Measurements from ENCODE around the gene MAST4. TPM values are rescaled to one million over a fixed set of nuclear protein-coding genes. Genes with fewer than 3 reads are reported as not detected.

The MAST4 gene
- total RNA-seq, 4 donors from 2014 or later: 8.2 to 203 (median 35.5) TPM

- no peak for TF ChIP-seq CTCF (IDR thresholded peaks at IDR 0.05)
- no peak for TF ChIP-seq POLR2A (IDR thresholded peaks at IDR 0.05)
- intact Hi-C loops (cut with DNase I; ENCODE audit: low total_unique reads): no loop called here
- Histone ChIP-seq H3K27ac (peak overlapping the region; percentile 47 to 60), H3K4me1 (peaks cover 0 to 4% of the 10 kb centered on the region in 2 donors), H3K27me3 (no peaks in the 10 kb centered on the region), H3K4me3 (no peak overlapping the region), H3K36me3 (no peaks in the 10 kb centered on the region), H3K9me3 (no peaks in the 10 kb centered on the region)
- no peak for DNase-seq
Measured at GRCh38 chr5:67192719-67193438, 596.7 kb downstream of the MAST4 start.

- intact Hi-C loops (cut with DNase I; ENCODE audit: low total_unique reads): no loop called here
- no peak for DNase-seq
- Histone ChIP-seq H3K36me3 (no peaks in the 10 kb centered on the region), H3K4me1 (peaks cover 0 to 4% of the 10 kb centered on the region in 2 donors), H3K27ac (peak overlapping the region; percentile 47 to 60), H3K27me3 (no peaks in the 10 kb centered on the region), H3K9me3 (no peaks in the 10 kb centered on the region), H3K4me3 (no peak overlapping the region)
- no peak for TF ChIP-seq POLR2A (IDR thresholded peaks at IDR 0.05)
- no peak for TF ChIP-seq CTCF (IDR thresholded peaks at IDR 0.05)
Measured at GRCh38 chr5:67193439-67193807, 597.2 kb downstream of the MAST4 start.

DNA sequence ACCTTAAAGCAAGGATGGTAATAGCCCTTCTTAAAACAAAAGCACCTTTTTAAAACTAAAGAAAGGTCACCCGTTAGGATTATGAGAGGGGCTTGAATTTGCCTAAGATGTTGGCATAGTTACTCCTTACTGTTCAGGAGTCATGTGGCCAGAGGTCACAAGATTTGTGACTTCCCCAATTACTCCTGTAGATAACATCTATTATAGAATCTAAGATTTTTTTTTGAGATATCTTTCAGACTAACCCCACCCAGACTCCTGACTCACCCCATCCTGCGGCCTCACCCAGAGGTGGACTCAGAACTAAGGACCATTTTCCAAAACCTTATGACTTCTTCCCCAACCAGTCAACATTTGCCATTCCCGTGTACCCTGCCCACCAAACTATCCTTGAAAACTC, 598.0 kb downstream of the MAST4 start:
- intact Hi-C loops (cut with DNase I; ENCODE audit: low total_unique reads): no loop called here
- Histone ChIP-seq H3K4me1 (peaks cover 0 to 4% of the 10 kb centered on the region in 2 donors), H3K27me3 (no peaks in the 10 kb centered on the region), H3K9me3 (no peaks in the 10 kb centered on the region), H3K4me3 (no peak overlapping the region), H3K36me3 (no peaks in the 10 kb centered on the region), H3K27ac (no peak overlapping the region)
- no peak for TF ChIP-seq CTCF (IDR thresholded peaks at IDR 0.05)
- TF ChIP-seq POLR2A (IDR thresholded peaks at IDR 0.05): no peak
- no peak for DNase-seq

DNA sequence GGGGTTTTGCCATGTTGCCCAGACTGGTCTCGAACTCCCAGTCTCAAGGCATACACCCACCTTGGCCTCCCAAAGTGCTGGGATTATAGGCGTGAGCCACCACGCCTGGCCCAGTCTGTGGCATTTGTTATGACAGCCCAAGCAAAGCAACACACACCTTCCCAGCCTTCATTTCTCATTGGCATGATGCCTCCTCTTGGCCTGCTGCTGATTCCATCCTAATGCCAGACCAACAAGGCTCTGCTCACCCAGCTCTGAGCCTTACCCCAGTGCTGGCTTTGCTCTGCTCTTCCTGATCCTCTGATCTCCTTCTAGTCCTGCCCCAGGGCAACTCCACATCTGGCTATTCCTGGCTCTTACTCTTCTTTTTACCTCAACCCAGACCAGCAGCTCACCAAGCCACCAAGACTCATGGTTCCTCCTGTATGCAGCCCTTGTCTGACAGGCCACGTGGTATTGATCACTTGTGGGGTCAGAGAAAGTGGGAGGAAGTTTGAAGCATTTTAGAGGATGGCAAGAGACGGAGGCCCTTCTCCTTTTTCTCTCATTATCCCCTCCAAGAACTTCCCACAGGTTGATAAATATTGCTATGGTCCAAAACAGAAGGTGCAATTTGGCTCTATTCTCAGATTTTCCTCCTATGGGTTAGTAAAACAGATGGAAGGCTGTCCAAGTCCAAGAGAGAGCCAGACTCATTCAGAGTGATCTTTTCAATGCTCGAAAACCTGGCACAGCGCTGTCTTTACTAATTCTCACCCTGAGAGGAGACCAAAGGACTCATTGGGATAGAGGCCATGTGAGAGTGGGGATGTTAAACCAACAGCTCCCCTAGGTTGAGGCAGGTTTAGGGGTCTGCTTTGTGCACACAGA, 599.4 kb downstream of the MAST4 start:
- H3K4me1 ChIP-seq: no peaks in the 10 kb centered on the region
- H3K36me3 ChIP-seq: no peaks in the 10 kb centered on the region
- no peak overlapping the region for H3K27ac ChIP-seq
- DNase-seq: no peak
- intact Hi-C loops (cut with DNase I; ENCODE audit: low total_unique reads): no loop called here
- H3K4me3 ChIP-seq: no peak overlapping the region
- TF ChIP-seq POLR2A (IDR thresholded peaks at IDR 0.05) (no peak), CTCF (IDR thresholded peaks at IDR 0.05) (no peak)
- H3K27me3 ChIP-seq: no peaks in the 10 kb centered on the region
- H3K9me3 ChIP-seq: no peaks in the 10 kb centered on the region

GRCh38 chr5:67196537-67197059, 600.4 kb downstream of the MAST4 start, which contains the start of gene CD180:
CD180 (minus strand) TSS chr5:67196799; CDS start chr5:67196641, 158 bp downstream.
- no peaks in the 10 kb centered on the region for H3K36me3 ChIP-seq
- H3K27me3 ChIP-seq: no peaks in the 10 kb centered on the region
- TF ChIP-seq CTCF (IDR thresholded peaks at IDR 0.05) (no peak), POLR2A (IDR thresholded peaks at IDR 0.05) (no peak)
- H3K4me3 ChIP-seq: no peak within 1 kb of the TSS
- H3K9me3 ChIP-seq: no peaks in the 10 kb centered on the region
- intact Hi-C loops (cut with DNase I; ENCODE audit: low total_unique reads): no loop called here
- H3K4me1 ChIP-seq: no peaks in the 10 kb centered on the region
- DNase-seq: no peak
- no peak within 1 kb of the TSS for H3K27ac ChIP-seq

Measured in uterus (tissue), 4 donors.